Urinary bladder (tissue), 4 donors: ENCODE measurements around the gene KMT2E. TPM values are rescaled to one million over a fixed set of nuclear protein-coding genes. Genes with fewer than 3 reads are reported as not detected.
"Not testable (repeated sequence)": the region's sequence is repeated elsewhere in the genome, so short reads cannot be mapped to it uniquely, and the experiment has no call there.

Source experiments
- DNase-seq: peaks from one replicate; pipeline ENCODE4 v3.0.0-alpha.2; 2015; ENCODE audit errors: extremely low spot score
- H3K27ac ChIP-seq: one replicate; pipeline ENCODE4 v1.5.1; 2013; ENCODE audit warnings: low read depth, mild to moderate bottlenecking, moderate library complexity
- H3K36me3 ChIP-seq: one replicate; pipeline ENCODE4 v1.6.1; 2013; ENCODE audit warnings: mild to moderate bottlenecking, moderate library complexity; ENCODE audit not compliant: insufficient read depth
- H3K4me1 ChIP-seq: one replicate; pipeline ENCODE4 v1.6.1; 2013; ENCODE audit warnings: mild to moderate bottlenecking, moderate library complexity; ENCODE audit not compliant: insufficient read depth
- H3K4me3 ChIP-seq: one replicate; pipeline ENCODE4 v1.5.1; 2013; ENCODE audit warnings: low read depth, low read length
- WGBS: extraction: QIAGEN DNeasy Blood & Tissue Kit; methylation state at CpG from one replicate; pipeline ENCODE4 v1.1.7; 2013; 5-methylcytosine and 5-hydroxymethylcytosine counted together
- polyA plus RNA-seq: library from polyadenylated mRNA; stranded (reverse); fragments of 200-250 nt; gene quantifications from one replicate; pipeline ENCODE4 v1.2.3, GENCODE V29; 2013
- total RNA-seq: library from RNA; depleted of rRNA; stranded (reverse); fragments of >200 nt; gene quantifications from one replicate; pipeline ENCODE4 v1.2.3, GENCODE V29; 2014
- donor health status: healthy with polysubstance abuse.
- donor health status: healthy.

Gene KMT2E
- total and polyA plus RNA-seq, 2 donors = 43.1 to 198 TPM

- no peak overlapping the region for H3K27ac ChIP-seq
- WGBS = 7% methylated on average over 1 of the region's 1 CpG
- no peak overlapping the region for H3K4me3 ChIP-seq
- DNase-seq = no peak
- H3K4me1 ChIP-seq = peaks cover 1% of the 10 kb centered on the region
- no peaks in the 10 kb centered on the region for H3K36me3 ChIP-seq
Measured at GRCh38 chr7:104978460-104978859, 35.5 kb upstream of the KMT2E start.

DNA sequence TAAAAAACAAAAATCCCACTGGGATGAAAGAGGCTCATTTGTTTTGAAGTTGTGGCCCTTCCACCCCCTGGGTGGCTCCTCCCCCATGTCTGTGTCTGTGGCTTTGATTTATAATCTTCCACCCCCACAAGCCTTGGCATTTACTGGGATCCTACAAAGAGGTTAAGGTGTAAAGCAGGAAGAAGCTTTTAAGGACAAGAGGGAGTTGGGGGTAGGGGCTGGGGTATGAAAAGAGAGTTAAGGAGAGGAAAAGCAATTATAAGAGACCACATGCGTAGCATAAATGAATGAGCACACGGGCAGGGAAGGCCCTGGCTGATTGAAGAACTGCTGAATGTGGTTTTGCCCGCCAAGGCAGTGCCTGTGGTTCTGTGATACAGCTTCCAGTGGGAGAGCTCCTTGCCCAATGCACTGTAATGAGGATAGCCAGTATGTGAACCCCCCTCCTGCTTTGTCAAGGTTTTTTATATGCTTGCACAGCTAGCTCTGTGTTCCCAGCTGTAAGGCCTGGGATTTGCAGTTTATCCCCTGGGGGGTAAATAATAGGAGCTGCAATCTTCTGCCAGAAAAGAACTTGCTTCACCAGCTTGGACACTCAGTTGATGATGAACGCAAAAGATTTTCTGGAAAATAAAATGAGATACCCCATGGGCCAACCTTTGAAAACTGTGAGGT is 34.7 kb upstream of the KMT2E start:
- Histone ChIP-seq H3K36me3 (no peaks in the 10 kb centered on the region), H3K27ac (peak overlapping the region; percentile 83), H3K4me3 (no peak overlapping the region), H3K4me1 (peaks cover 1% of the 10 kb centered on the region)
- WGBS = 17% methylated on average over 4 of the region's 4 CpGs
- no peak for DNase-seq

- Histone ChIP-seq H3K4me1 (peaks cover 1% of the 10 kb centered on the region), H3K27ac (no peak overlapping the region), H3K4me3 (no peak overlapping the region), H3K36me3 (no peaks in the 10 kb centered on the region)
- DNase-seq = no peak
- 80% methylated on average over 5 of the region's 5 CpGs for WGBS
Measured at GRCh38 chr7:104980440-104980839, 33.6 kb upstream of the KMT2E start.

DNA sequence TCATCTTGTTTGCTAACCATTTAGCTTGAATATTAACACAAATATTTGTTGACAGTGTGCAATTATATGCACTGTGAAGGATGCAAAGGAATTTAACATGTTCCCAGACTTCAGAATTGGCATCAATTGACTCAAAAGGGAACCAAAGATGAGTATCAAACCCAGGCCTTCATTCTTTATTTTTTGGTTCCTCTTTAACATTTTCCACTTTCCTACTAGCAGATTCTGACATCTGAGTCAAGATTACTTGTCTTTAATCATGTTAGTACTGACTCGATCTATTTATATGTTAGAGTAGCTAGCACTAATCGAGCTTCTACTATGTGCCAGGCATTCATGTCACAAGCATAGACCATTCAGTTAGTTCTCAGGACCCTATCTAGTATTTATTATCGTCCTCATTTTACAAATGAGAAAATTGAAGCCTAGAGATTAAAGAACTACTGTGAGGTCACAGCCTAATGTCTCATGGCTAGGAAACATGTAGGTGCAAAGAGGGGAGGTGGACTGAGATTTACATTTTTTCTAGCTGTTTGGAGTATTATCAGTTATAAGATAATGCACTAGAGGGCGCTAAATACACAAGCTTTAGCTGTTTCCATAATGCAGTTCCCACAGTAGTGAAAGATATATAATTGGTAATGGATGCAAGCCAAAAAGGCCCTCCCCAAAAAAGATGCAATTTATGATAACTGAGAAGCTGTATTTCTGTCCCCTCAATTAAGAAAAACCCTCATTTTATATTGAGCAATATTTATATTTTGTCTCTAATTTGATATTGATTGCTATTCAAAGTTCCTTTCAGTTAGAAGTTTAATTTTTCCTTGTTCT is 32.9 kb upstream of the KMT2E start:
- peaks cover 1% of the 10 kb centered on the region for H3K4me1 ChIP-seq

DNA sequence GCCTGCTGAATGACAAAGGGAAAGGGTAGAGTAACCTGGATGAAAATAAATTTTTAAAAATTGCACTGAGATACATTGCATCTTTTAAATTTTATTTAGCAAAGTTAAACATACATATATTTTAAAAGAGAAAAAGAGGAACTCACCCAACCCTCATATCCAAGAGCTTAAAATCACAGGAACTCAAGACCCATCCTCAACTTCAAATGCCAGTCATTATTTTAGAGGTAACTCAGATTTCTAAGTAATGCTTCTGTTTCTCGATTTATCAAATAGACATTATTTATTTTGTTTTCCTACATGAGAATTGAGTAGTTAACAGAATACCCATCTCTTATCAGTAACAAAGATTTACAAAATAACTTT is 32.4 kb upstream of the KMT2E start:
- H3K27ac ChIP-seq = no peak overlapping the region
- 74% methylated on average over 1 of the region's 1 CpG for WGBS
- peaks cover 1% of the 10 kb centered on the region for H3K4me1 ChIP-seq
- no peak overlapping the region for H3K4me3 ChIP-seq
- no peak for DNase-seq
- no peaks in the 10 kb centered on the region for H3K36me3 ChIP-seq

More for the DNA sequence above, 32.9 kb upstream of the KMT2E start:
- Histone ChIP-seq H3K36me3 (no peaks in the 10 kb centered on the region), H3K27ac (peak overlapping the region; percentile 34), H3K4me3 (no peak overlapping the region)
- 35% methylated on average over 4 of the region's 4 CpGs for WGBS
- DNase-seq = no peak

GRCh38 chr7:104982308-104983075 is 31.5 kb upstream of the KMT2E start:
- Histone ChIP-seq H3K4me3 (peak overlapping the region; percentile 51), H3K4me1 (peaks cover 1% of the 10 kb centered on the region), H3K36me3 (no peaks in the 10 kb centered on the region), H3K27ac (peak overlapping the region; percentile 39)
- 29% methylated on average over 5 of the region's 5 CpGs for WGBS
- no peak for DNase-seq

- 23% methylated on average over 13 of the region's 13 CpGs for WGBS
- Histone ChIP-seq H3K27ac (peak overlapping the region; percentile 97), H3K4me3 (peak overlapping the region; percentile 51), H3K36me3 (no peaks in the 10 kb centered on the region), H3K4me1 (no peaks in the 10 kb centered on the region)
- no peak for DNase-seq
Measured at GRCh38 chr7:104983076-104983577, 30.9 kb upstream of the KMT2E start.

DNA sequence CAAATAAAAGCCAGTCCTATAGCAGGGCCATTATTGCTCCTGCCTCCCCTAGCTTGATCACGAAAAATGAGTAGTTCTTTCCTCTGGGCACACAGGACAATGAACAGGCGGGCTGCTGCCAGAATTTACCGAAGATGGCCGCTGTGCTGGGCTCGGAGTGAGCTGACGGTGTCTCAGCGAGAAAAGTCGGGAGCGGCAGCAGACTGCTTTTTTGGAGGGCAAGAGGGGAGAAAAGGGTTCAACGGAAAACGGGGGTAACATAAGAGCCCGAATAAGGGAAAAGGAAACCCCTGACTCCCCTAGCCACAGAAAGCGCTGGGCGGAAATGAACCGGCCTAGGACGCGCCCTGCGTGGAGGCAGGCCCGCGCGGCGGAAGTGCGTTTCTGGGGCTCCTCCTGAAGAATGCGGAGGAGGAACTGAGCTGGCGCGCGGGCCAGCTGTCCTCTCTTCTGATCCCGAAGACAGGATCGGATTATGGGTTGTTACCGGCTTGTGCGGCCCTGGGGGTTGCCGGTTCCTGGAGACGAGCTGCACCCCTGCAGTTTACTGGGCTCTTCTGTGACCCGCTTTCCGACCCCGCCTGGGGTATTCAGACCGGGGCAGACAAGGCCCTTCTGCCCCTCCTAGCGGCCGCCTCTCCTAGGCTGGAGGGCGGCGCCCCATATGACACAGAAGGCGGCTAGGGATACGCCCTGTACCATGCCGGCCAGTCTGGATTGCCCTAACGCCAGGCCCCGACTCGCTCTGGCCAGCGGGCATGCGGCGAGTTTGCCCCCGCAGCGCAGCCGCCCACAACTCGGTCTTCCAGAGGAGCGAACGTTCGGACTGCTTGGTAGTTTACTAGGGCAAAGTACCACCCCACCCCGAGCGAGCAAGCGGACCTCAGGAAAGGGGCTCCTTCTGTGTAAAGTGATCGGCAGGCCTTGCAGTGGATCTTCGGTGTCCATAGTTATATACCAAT is 30.1 kb upstream of the KMT2E start:
- H3K36me3 ChIP-seq = no peaks in the 10 kb centered on the region
- peak; percentile 83 for DNase-seq
- H3K27ac ChIP-seq = peak overlapping the region; percentile 97
- peak overlapping the region; percentile 51 for H3K4me3 ChIP-seq
- under 1% methylated on average over 62 of the region's 62 CpGs for WGBS
- no peaks in the 10 kb centered on the region for H3K4me1 ChIP-seq

GRCh38 chr7:104984585-104985258 is 29.3 kb upstream of the KMT2E start:
- H3K4me1 ChIP-seq = no peaks in the 10 kb centered on the region
- peak overlapping the region; percentile 51 for H3K4me3 ChIP-seq
- no peak for DNase-seq
- peak overlapping the region; percentile 97 for H3K27ac ChIP-seq
- 28% methylated on average over 7 of the region's 7 CpGs for WGBS
- H3K36me3 ChIP-seq = no peaks in the 10 kb centered on the region

DNA sequence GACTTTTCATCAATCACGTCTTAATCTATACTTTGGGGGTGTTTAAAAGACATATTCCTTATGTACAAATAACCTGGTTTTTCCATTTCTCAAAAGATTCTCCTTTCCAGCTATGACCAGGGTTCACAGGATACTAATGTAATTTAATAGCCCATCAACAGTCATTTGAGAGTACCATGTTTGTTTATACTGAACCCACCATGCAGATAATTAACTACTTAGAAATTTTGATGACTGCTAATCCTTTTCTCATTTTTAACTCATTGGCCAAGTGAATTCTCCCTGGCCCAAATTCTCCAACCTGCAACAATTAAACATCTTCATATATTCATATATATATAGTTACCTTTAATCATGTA is 28.8 kb upstream of the KMT2E start:
- Histone ChIP-seq H3K4me1 (no peaks in the 10 kb centered on the region), H3K27ac (no peak overlapping the region), H3K4me3 (no peak overlapping the region), H3K36me3 (no peaks in the 10 kb centered on the region)
- DNase-seq = no peak
- 30% methylated on average over 1 of the region's 1 CpG for WGBS

DNA sequence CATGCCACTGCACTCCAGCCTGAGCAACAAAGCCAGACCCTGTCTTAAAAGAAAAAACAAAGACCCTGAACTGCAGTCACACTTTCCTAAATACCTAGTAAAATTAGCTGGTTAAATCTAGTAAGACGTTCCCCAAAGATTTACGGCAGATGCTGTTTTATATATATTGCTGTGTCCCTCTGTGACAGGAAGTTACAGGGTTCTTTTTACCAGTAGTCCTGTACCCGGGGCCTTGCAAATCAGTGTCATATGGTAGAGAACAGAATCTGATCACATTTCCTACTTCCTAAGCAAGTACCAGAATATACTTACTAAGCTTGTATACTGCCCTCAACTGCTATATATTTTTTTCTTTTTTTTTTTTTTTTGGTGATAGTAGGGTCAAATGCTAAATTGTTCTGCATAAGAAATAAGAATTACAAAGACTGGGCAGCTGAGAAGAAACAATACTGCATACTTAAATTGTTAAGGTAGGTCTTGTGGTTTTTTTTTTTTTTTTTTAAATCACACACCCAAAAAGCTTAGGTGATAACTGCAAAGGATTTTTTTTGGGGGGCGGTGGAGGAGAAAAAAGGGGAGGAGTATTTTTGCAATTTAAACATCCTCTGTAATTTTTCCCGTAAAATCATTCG is 27.3 kb upstream of the KMT2E start:
- peaks cover 1% of the 10 kb centered on the region for H3K4me1 ChIP-seq

DNA sequence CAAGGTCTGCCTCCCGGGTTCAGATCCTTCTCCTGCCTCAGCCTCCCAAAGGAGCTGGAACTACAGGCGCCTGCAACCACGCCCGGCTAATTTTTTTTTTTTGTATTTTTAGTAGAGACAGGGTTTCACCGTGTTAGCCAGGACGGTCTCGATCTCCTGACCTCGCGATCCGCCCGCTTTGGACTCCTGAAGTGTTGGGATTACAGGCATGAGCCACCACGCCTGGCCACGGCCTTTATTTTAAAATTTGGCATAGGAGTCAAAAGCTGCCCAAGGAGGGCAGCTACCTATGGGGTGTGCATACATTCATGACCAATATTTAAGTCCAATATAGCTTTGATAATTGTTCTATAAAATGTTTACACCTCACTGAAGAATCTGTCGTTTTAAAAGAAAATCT is 26.6 kb upstream of the KMT2E start:
- H3K4me1 ChIP-seq, DNase-seq, H3K36me3 ChIP-seq, H3K27ac ChIP-seq, H3K4me3 ChIP-seq: not testable (repeated sequence)
- 85% methylated on average over 14 of the region's 14 CpGs for WGBS

More for the DNA sequence above, 27.3 kb upstream of the KMT2E start:
- H3K36me3 ChIP-seq = no peaks in the 10 kb centered on the region
- no peak overlapping the region for H3K27ac ChIP-seq
- no peak overlapping the region for H3K4me3 ChIP-seq
- 63% methylated on average over 6 of the region's 6 CpGs for WGBS
- no peak for DNase-seq
